Heart left ventricle (tissue), 16 donors: ENCODE results near the gene AMDHD1. TPM values are rescaled to one million over a fixed set of nuclear protein-coding genes. Genes with fewer than 3 reads are reported as not detected.

Experiments used
- ATAC-seq, 4 donors: fragments of 200-7000 bp; cut with Tn5 transposase; one replicate each; pipeline ENCODE4 v1.9.1; 2020 to 2022; ENCODE audit warnings: moderate library complexity in 4 of 4, mild to moderate bottlenecking in 3 of 4, moderate number of reproducible peaks in 1 of 4
- DNase-seq, 5 donors: peaks; one replicate each; pipeline ENCODE4 v3.0.0-alpha.2; 2020
- H3K27ac ChIP-seq, 12 donors: fragments of 200-600 bp; sonication (generic) in 4 of 12; one replicate each; pipeline versions ENCODE4 v1.5.0 to v1.8.0; 2016 to 2022; ENCODE audit warnings: mild to moderate bottlenecking in 2 of 12
- H3K27me3 ChIP-seq, 9 donors: fragments of 200-600 bp; sonication (generic) in 2 of 9; one replicate each; pipeline versions ENCODE4 v1.5.1 to v1.8.0; 2016 to 2022; ENCODE audit warnings: mild to moderate bottlenecking in 3 of 9
- H3K36me3 ChIP-seq, 9 donors: fragments of 200-600 bp; sonication (generic) in 2 of 9; one replicate each; pipeline versions ENCODE4 v1.5.0 to v1.8.0; 2018 to 2022; ENCODE audit warnings: mild to moderate bottlenecking in 2 of 9
- H3K4me1 ChIP-seq, 12 donors: fragments of 200-600 bp; sonication (generic) in 4 of 12; one replicate each; pipeline versions ENCODE4 v1.5.0 to v1.8.0; 2016 to 2022; ENCODE audit warnings: mild to moderate bottlenecking in 3 of 12
- H3K4me3 ChIP-seq, 12 donors: fragments of 200-600 bp; sonication (generic) in 4 of 12; one replicate each; pipeline versions ENCODE4 v1.5.0 to v1.8.0; 2017 to 2022; ENCODE audit warnings: mild to moderate bottlenecking in 9 of 12, moderate library complexity in 4 of 12
- H3K9me3 ChIP-seq, 12 donors: fragments of 200-600 bp; sonication (generic) in 4 of 12; one replicate each; pipeline versions ENCODE4 v1.5.0 to v1.8.0; 2016 to 2022; ENCODE audit warnings: mild to moderate bottlenecking in 1 of 12
- CTCF ChIP-seq, 12 donors: fragments of 200-600 bp; sonication (generic) in 4 of 12; IDR thresholded peaks; one replicate each; pipeline versions ENCODE4 v1.5.0 to v1.8.0; 2018 to 2022; ENCODE audit warnings: antibody characterized with exemption in 12 of 12, mild to moderate bottlenecking in 5 of 12
- POLR2A ChIP-seq, 2 donors: fragments of 450-650 bp; IDR thresholded peaks; one replicate each; pipeline ENCODE4 v1.6.1; 2017; ENCODE audit warnings: antibody characterized with exemption in 2 of 2, mild to moderate bottlenecking in 2 of 2, moderate library complexity in 2 of 2
- WGBS, 4 donors: extraction: QIAGEN DNeasy Blood & Tissue Kit in 2 of 4; methylation state at CpG; one replicate each; pipeline versions ENCODE4 v1.1.5 to v1.1.7; 2013 to 2018; 5-methylcytosine and 5-hydroxymethylcytosine counted together
- intact Hi-C, 10 donors: fragments of 100-400 bp; cut with DNase I; formaldehyde crosslinking; loops; one replicate each; pipeline versions ENCODE4 v1.11.1 to v1.14.2; 2022
- polyA plus RNA-seq, 2 donors: library from polyadenylated mRNA; stranded (reverse); fragments of 200-250 nt; gene quantifications; one replicate each; pipeline ENCODE4 v1.2.3, GENCODE V29; 2013
- total RNA-seq, 9 donors: library from RNA; depleted of rRNA in 2 of 9; stranded (reverse); fragments of >200 nt in 2 of 9; fragmentation: NEBNext Ultra II Directional in 3 of 9; extraction: Animal tissue kit (Norgen Biotek cat#: 25700) in 3 of 9; gene quantifications; one replicate each; pipeline versions ENCODE4 v1.1.0 to v1.2.4, GENCODE V29; 2016 to 2023
- donor health status: ischemic (EF 13 %, LVEDD 7.1; RV severe dilation, severe dysfunction).
- donor health status: healthy with polysubstance abuse.
- donor health status: DM: no; HTN: yes; CAD: no.
- donor health status: DM: no; HTN: no; CAD: no.
- donor health status: ischemic (EF 25% LVEDD 6.9; RV normal size, moderate dysfunction).
- donor health status: ischemic (EF 25% LVEDD 5.7; RV mildly dilated, moderate dysfunction).
- donor health status: healthy.
- donor health status: DM: yes; HTN: yes; CAD: no.
- donor health status: ischemic (EF 35%, LVEDD 5.7; RV mildly dilated, moderate dysfunction).
- donor health status: nonischemic (EF 11% LVEDD 7.7; RV severe dilation, severe dysfunction).
- donor health status: DM: yes; HTN: yes; CAD: no.
- donor health status: PGD.
- donor health status: ischemic (EF 29% LVEDD 5.4; RV normal size, mild dysfunction).
- donor health status: nonischemic (EF 23%, LVEDD 6.1; RV moderate dilation, normal function).

The AMDHD1 gene
- total and polyA plus RNA-seq, 11 donors: 0.20 to 1.1 (median 0.55) TPM

GRCh38 chr12:95949477-95950206 is 6.5 kb downstream of the AMDHD1 start:
- ATAC-seq (no peak), DNase-seq (no peak)
- Histone ChIP-seq H3K4me1 (no peaks in the 10 kb centered on the region), H3K36me3 (no peaks in the 10 kb centered on the region), H3K4me3 (no peak overlapping the region), H3K27me3 (peaks cover 0 to 3% (median 0%) of the 10 kb centered on the region in 9 donors), H3K27ac (no peak overlapping the region), H3K9me3 (no peaks in the 10 kb centered on the region)
- TF ChIP-seq CTCF (IDR thresholded peaks at IDR 0.05) (no peak), POLR2A (IDR thresholded peaks at IDR 0.05) (no peak)
- WGBS, 4 donors: 61 to 66% (median 62%) methylated on average over 4 of the region's 4 CpGs
- intact Hi-C loops: no loop called here

DNA sequence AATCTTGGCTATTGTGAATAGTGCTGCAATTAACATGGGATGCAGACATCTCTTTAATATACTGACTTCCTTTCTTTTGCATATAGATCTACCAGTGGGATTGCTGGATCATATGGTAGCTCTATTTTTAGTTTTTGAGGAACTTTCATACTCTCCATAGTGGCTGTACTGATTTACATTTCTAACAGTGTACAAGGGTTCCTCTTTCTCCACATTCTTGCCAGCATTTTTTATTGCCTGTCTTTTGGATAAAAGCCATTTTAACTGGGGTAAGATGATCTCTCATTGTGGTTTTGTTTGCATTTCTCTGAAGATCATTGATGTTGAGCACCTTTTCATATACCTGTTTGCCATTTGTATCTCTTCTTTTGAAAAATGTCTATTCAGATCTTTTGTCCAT is 8.4 kb downstream of the AMDHD1 start:
- Histone ChIP-seq H3K27me3 (peaks cover 0 to 3% (median 0%) of the 10 kb centered on the region in 9 donors), H3K4me3 (no peak overlapping the region), H3K36me3 (no peaks in the 10 kb centered on the region), H3K9me3 (no peaks in the 10 kb centered on the region), H3K4me1 (no peaks in the 10 kb centered on the region), H3K27ac (no peak overlapping the region)
- TF ChIP-seq CTCF (IDR thresholded peaks at IDR 0.05) (no peak), POLR2A (IDR thresholded peaks at IDR 0.05) (no peak)
- intact Hi-C loops: no loop called here
- no peak for ATAC-seq
- no peak for DNase-seq

- H3K4me3 ChIP-seq: no peak overlapping the region
- peaks cover 0 to 3% (median 0%) of the 10 kb centered on the region in 9 donors for H3K27me3 ChIP-seq
- no peaks in the 10 kb centered on the region for H3K36me3 ChIP-seq
- ATAC-seq: no peak
- DNase-seq: no peak
- intact Hi-C loops: no loop called here
- no peaks in the 10 kb centered on the region for H3K9me3 ChIP-seq
- WGBS, 4 donors: 30 to 51% (median 49%) methylated on average over 1 of the region's 1 CpG
- no peak overlapping the region for H3K27ac ChIP-seq
- no peak for TF ChIP-seq CTCF (IDR thresholded peaks at IDR 0.05)
- TF ChIP-seq POLR2A (IDR thresholded peaks at IDR 0.05): no peak
- no peaks in the 10 kb centered on the region for H3K4me1 ChIP-seq
These were observed 9.9 kb downstream of the AMDHD1 start for GRCh38 chr12:95953000-95953399.

DNA sequence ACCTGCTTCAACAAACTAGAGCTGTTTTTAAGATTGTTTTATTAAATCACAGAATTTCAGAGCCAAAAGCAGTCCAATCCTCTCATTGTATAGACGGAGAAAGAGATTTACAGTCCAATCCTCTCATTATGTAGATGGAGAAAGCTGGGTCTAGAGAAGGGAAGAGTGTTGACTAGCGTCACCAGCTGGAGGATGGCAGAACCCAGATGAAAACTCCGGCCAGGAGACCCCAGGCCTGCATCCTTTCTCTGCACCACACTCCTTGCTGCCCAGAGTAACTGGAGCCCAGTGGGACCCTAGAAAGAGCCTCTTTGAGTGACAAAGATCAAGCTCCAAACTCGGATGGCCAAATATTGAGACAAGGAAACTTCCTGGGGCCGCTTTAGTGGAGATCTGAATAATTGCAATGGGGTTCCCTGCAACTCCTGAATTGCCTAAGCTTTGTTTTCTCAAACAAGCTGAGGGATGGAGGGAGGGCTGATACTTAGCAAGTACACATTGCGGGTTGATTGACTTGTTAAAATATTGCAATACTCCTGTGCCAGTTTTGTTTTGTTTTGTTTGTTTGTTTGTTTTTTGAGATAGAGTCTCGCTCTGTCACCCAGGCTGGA is 12.5 kb downstream of the AMDHD1 start:
- H3K36me3 ChIP-seq: no peaks in the 10 kb centered on the region
- H3K4me1 ChIP-seq: no peaks in the 10 kb centered on the region
- DNase-seq (no peak), ATAC-seq (no peak)
- H3K27me3 ChIP-seq: peaks cover 0 to under 1% (median 0%) of the 10 kb centered on the region in 9 donors
- no peak for TF ChIP-seq POLR2A (IDR thresholded peaks at IDR 0.05)
- no peak for TF ChIP-seq CTCF (IDR thresholded peaks at IDR 0.05)
- H3K27ac ChIP-seq: no peak overlapping the region
- WGBS, 4 donors: 84 to 94% (median 85%) methylated on average over 7 of the region's 7 CpGs
- no peaks in the 10 kb centered on the region for H3K9me3 ChIP-seq
- no peak overlapping the region for H3K4me3 ChIP-seq
- intact Hi-C loops: no loop called here
